ENCODE results near the gene AIFM2.

GRCh38 chr10:70063418-70064098, 69.1 kb downstream of the AIFM2 start:
- TF ChIP-seq MYNN (tag by site-specific recombination; IDR thresholded peaks at IDR 0.05; ENCODE audit: borderline replicate concordance), result no peak
- no peak for TF ChIP-seq ZNF560 (tag by site-specific recombination; IDR thresholded peaks at IDR 0.05; ENCODE audit: borderline replicate concordance)
- no peak for TF ChIP-seq SP2 (tag by site-specific recombination; IDR thresholded peaks at IDR 0.05)
- TF ChIP-seq ZNF138 (tag by site-specific recombination; IDR thresholded peaks at IDR 0.05; ENCODE audit: borderline replicate concordance), result no peak
- no peak for TF ChIP-seq MZF1 (tag by site-specific recombination; IDR thresholded peaks at IDR 0.05; ENCODE audit: borderline replicate concordance)
- no peak for TF ChIP-seq ZNF664 (tag by site-specific recombination; IDR thresholded peaks at IDR 0.05)
- TF ChIP-seq, protein P1, sequence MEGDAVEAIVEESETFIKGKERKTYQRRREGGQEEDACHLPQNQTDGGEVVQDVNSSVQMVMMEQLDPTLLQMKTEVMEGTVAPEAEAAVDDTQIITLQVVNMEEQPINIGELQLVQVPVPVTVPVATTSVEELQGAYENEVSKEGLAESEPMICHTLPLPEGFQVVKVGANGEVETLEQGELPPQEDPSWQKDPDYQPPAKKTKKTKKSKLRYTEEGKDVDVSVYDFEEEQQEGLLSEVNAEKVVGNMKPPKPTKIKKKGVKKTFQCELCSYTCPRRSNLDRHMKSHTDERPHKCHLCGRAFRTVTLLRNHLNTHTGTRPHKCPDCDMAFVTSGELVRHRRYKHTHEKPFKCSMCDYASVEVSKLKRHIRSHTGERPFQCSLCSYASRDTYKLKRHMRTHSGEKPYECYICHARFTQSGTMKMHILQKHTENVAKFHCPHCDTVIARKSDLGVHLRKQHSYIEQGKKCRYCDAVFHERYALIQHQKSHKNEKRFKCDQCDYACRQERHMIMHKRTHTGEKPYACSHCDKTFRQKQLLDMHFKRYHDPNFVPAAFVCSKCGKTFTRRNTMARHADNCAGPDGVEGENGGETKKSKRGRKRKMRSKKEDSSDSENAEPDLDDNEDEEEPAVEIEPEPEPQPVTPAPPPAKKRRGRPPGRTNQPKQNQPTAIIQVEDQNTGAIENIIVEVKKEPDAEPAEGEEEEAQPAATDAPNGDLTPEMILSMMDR (tag by site-specific recombination; IDR thresholded peaks at IDR 0.05), result no peak
- no peak for TF ChIP-seq ZBTB1 (tag by site-specific recombination; IDR thresholded peaks at IDR 0.05)
- TF ChIP-seq PBX3 (CRISPR knock-in tag; IDR thresholded peaks at IDR 0.05), result no peak
- no peak for TF ChIP-seq ELK4 (IDR thresholded peaks at IDR 0.05; ENCODE audit: borderline replicate concordance, low read depth, low read length)
- TF ChIP-seq, protein P2, sequence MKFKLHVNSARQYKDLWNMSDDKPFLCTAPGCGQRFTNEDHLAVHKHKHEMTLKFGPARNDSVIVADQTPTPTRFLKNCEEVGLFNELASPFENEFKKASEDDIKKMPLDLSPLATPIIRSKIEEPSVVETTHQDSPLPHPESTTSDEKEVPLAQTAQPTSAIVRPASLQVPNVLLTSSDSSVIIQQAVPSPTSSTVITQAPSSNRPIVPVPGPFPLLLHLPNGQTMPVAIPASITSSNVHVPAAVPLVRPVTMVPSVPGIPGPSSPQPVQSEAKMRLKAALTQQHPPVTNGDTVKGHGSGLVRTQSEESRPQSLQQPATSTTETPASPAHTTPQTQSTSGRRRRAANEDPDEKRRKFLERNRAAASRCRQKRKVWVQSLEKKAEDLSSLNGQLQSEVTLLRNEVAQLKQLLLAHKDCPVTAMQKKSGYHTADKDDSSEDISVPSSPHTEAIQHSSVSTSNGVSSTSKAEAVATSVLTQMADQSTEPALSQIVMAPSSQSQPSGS (tag by site-specific recombination; IDR thresholded peaks at IDR 0.05; ENCODE audit: low read depth), result no peak
- no peak for TF ChIP-seq KLF7 (tag by site-specific recombination; IDR thresholded peaks at IDR 0.05; ENCODE audit: borderline replicate concordance)
